HFFc6 (cell line): ENCODE results near the gene PLEKHA7. TPM values are rescaled to one million over a fixed set of nuclear protein-coding genes. Genes with fewer than 3 reads are reported as not detected.

Experiments used
- DNase-seq: peaks from one replicate; pipeline ENCODE4 v3.0.0-alpha.2; 2018
- H3K27ac Mint-ChIP-seq: 2 replicates; pipeline ENCODE4 v1.8.0; 2020; ENCODE audit warnings: mild to moderate bottlenecking, mixed read lengths
- H3K27me3 Mint-ChIP-seq: 2 replicates; pipeline ENCODE4 v1.8.0; 2021; ENCODE audit warnings: mild to moderate bottlenecking, moderate library complexity, mixed read lengths; ENCODE audit not compliant: insufficient read depth
- H3K36me3 Mint-ChIP-seq: 2 replicates; pipeline ENCODE4 v1.8.0; 2021; ENCODE audit warnings: low read depth, mixed read lengths
- H3K4me1 Mint-ChIP-seq: 2 replicates; pipeline ENCODE4 v1.8.0; 2020; ENCODE audit warnings: low read depth, mixed read lengths
- H3K4me3 Mint-ChIP-seq: 2 replicates; pipeline ENCODE4 v1.8.0; 2020; ENCODE audit warnings: mild to moderate bottlenecking, moderate library complexity, mixed read lengths
- H3K9me3 Mint-ChIP-seq: 2 replicates; pipeline ENCODE4 v1.8.0; 2020; ENCODE audit warnings: mild to moderate bottlenecking, mixed read lengths
- CTCF ChIP-seq: fragments of 200-600 bp; sonication (generic); IDR thresholded peaks from 2 replicates; pipeline ENCODE4 v1.5.0; 2021; ENCODE audit warnings: antibody characterized with exemption, mild to moderate bottlenecking
- total RNA-seq, 6 experiments: library from RNA; stranded (reverse); fragmentation: NEBNext Ultra II Directional; extraction: Animal tissue kit (Norgen Biotek cat#: 25700); gene quantifications; 2 replicates in 1 of 6; 3 replicates in 5 of 6; pipeline ENCODE4 v1.2.3, GENCODE V29; 2021

The PLEKHA7 gene
- total RNA-seq, 6 experiments from 2014 or later, result 0.07 to 0.24 (median 0.08) TPM; not detected in 3

- H3K27ac Mint-ChIP-seq, result no peak overlapping the region
- no peaks in the 10 kb centered on the region for H3K4me1 Mint-ChIP-seq
- no peak for DNase-seq
- H3K27me3 Mint-ChIP-seq, result peaks cover 4% of the 10 kb centered on the region
- no peaks in the 10 kb centered on the region for H3K36me3 Mint-ChIP-seq
- no peak for TF ChIP-seq CTCF
- H3K4me3 Mint-ChIP-seq, result no peak overlapping the region
- H3K9me3 Mint-ChIP-seq, result no peaks in the 10 kb centered on the region
These were observed 12.4 kb upstream of the PLEKHA7 start for GRCh38 chr11:17026487-17027082.

- peaks cover 9% of the 10 kb centered on the region for H3K27me3 Mint-ChIP-seq
- H3K4me3 Mint-ChIP-seq, result no peak overlapping the region
- no peaks in the 10 kb centered on the region for H3K9me3 Mint-ChIP-seq
- no peak for DNase-seq
- no peak overlapping the region for H3K27ac Mint-ChIP-seq
- TF ChIP-seq CTCF, result no peak
- no peaks in the 10 kb centered on the region for H3K36me3 Mint-ChIP-seq
- H3K4me1 Mint-ChIP-seq, result peaks cover 7% of the 10 kb centered on the region
These were observed 10.7 kb upstream of the PLEKHA7 start for GRCh38 chr11:17024924-17025323.

GRCh38 chr11:17021511-17021910, 7.3 kb upstream of the PLEKHA7 start:
- no peak overlapping the region for H3K27ac Mint-ChIP-seq
- peaks cover 14% of the 10 kb centered on the region for H3K27me3 Mint-ChIP-seq
- TF ChIP-seq CTCF, result no peak
- no peaks in the 10 kb centered on the region for H3K9me3 Mint-ChIP-seq
- peaks cover 7% of the 10 kb centered on the region for H3K4me1 Mint-ChIP-seq
- H3K4me3 Mint-ChIP-seq, result no peak overlapping the region
- DNase-seq, result peak; percentile 13
- no peaks in the 10 kb centered on the region for H3K36me3 Mint-ChIP-seq

GRCh38 chr11:17020831-17021230, 6.6 kb upstream of the PLEKHA7 start:
- Mint-ChIP-seq H3K9me3 (no peaks in the 10 kb centered on the region), H3K4me1 (peaks cover 7% of the 10 kb centered on the region), H3K27me3 (peaks cover 20% of the 10 kb centered on the region), H3K4me3 (no peak overlapping the region), H3K36me3 (no peaks in the 10 kb centered on the region), H3K27ac (no peak overlapping the region)
- no peak for DNase-seq
- TF ChIP-seq CTCF, result no peak

GRCh38 chr11:17019232-17019631, 5.0 kb upstream of the PLEKHA7 start:
- Mint-ChIP-seq H3K4me3 (no peak overlapping the region), H3K9me3 (no peaks in the 10 kb centered on the region), H3K27me3 (peaks cover 32% of the 10 kb centered on the region), H3K4me1 (peaks cover 15% of the 10 kb centered on the region), H3K27ac (no peak overlapping the region), H3K36me3 (no peaks in the 10 kb centered on the region; the same call in 1 of the 2 replicates)
- no peak for TF ChIP-seq CTCF
- DNase-seq, result no peak
